Measurements from ENCODE around the gene HMGXB4.

Gene HMGXB4

GRCh38 chr22:35257321-35258190 lies at the start of gene HMGXB4:
Gene HMGXB4 (plus strand): TSS chr22:35257493. CDS start chr22:35262391, 4,898 bp downstream.
- Histone ChIP-seq H3K4me3 (ENCODE audit: low read length) (peak within 1 kb of the TSS; percentile 87), H3K9ac (ENCODE audit: low read length) (peak within 1 kb of the TSS; percentile 84), H3K27me3 (ENCODE audit: control insufficient read depth, insufficient read depth, low read length) (no peaks in the 10 kb centered on the region), H3K27ac (ENCODE audit: low read depth, low read length) (peak within 1 kb of the TSS; percentile 95), H3K36me3 (ENCODE audit: control insufficient read depth, insufficient read depth, low read length) (no peaks in the 10 kb centered on the region), H3K4me1 (ENCODE audit: control insufficient read depth, insufficient read depth, low read length) (peaks cover 5% of the 10 kb centered on the region)

- Histone ChIP-seq H3K27ac (ENCODE audit: low read depth, low read length) (no peak overlapping the region), H3K4me1 (ENCODE audit: control insufficient read depth, insufficient read depth, low read length) (no peaks in the 10 kb centered on the region), H3K27me3 (ENCODE audit: control insufficient read depth, insufficient read depth, low read length) (no peaks in the 10 kb centered on the region), H3K4me3 (ENCODE audit: low read length) (no peak overlapping the region), H3K36me3 (ENCODE audit: control insufficient read depth, insufficient read depth, low read length) (no peaks in the 10 kb centered on the region), H3K9ac (ENCODE audit: low read length) (no peak overlapping the region)
These were observed 49.3 kb upstream of the HMGXB4 start for GRCh38 chr22:35208003-35208402.

DNA sequence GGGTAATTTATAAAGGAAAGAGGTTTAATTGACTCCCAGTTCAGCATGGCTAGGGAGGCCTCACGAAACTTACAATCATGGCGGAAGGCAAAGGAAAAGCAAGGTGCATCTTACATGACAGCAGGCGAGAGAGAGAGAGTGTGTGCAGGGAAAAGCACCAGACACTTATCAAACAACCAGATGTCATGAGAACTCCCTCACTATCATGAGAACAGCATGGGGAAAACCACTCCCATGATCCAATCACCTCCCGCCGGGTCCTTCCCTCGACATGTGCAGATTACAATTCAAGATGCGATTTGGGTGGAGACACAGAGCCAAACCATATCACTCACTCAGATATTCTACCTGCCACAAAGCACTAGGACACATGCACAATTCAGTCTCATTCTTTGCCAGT lies 48.1 kb upstream of the HMGXB4 start:
- H3K27ac ChIP-seq (ENCODE audit: low read depth, low read length): no peak overlapping the region
- no peaks in the 10 kb centered on the region for H3K27me3 ChIP-seq (ENCODE audit: control insufficient read depth, insufficient read depth, low read length)
- no peaks in the 10 kb centered on the region for H3K4me1 ChIP-seq (ENCODE audit: control insufficient read depth, insufficient read depth, low read length)
- no peak overlapping the region for H3K4me3 ChIP-seq (ENCODE audit: low read length)
- no peaks in the 10 kb centered on the region for H3K36me3 ChIP-seq (ENCODE audit: control insufficient read depth, insufficient read depth, low read length)
- H3K9ac ChIP-seq (ENCODE audit: low read length): no peak overlapping the region

- H3K4me1 ChIP-seq (ENCODE audit: control insufficient read depth, insufficient read depth, low read length): no peaks in the 10 kb centered on the region
- no peak overlapping the region for H3K9ac ChIP-seq (ENCODE audit: low read length)
- no peaks in the 10 kb centered on the region for H3K27me3 ChIP-seq (ENCODE audit: control insufficient read depth, insufficient read depth, low read length)
- no peaks in the 10 kb centered on the region for H3K36me3 ChIP-seq (ENCODE audit: control insufficient read depth, insufficient read depth, low read length)
- H3K27ac ChIP-seq (ENCODE audit: low read depth, low read length): no peak overlapping the region
- H3K4me3 ChIP-seq (ENCODE audit: low read length): no peak overlapping the region
These were observed 45.3 kb upstream of the HMGXB4 start for GRCh38 chr22:35212009-35212408.

- H3K27me3 ChIP-seq (ENCODE audit: control insufficient read depth, insufficient read depth, low read length): no peaks in the 10 kb centered on the region
These were observed 44.3 kb upstream of the HMGXB4 start for GRCh38 chr22:35212996-35213395.

GRCh38 chr22:35214968-35215367 lies 42.3 kb upstream of the HMGXB4 start:
- H3K27me3 ChIP-seq (ENCODE audit: control insufficient read depth, insufficient read depth, low read length): no peaks in the 10 kb centered on the region
- H3K9ac ChIP-seq (ENCODE audit: low read length): no peak overlapping the region
- no peaks in the 10 kb centered on the region for H3K4me1 ChIP-seq (ENCODE audit: control insufficient read depth, insufficient read depth, low read length)
- H3K36me3 ChIP-seq (ENCODE audit: control insufficient read depth, insufficient read depth, low read length): no peaks in the 10 kb centered on the region
- H3K4me3 ChIP-seq (ENCODE audit: low read length): no peak overlapping the region
- H3K27ac ChIP-seq (ENCODE audit: low read depth, low read length): no peak overlapping the region

More at GRCh38 chr22:35212996-35213395, 44.3 kb upstream of the HMGXB4 start:
- H3K4me3 ChIP-seq (ENCODE audit: low read length): no peak overlapping the region
- no peaks in the 10 kb centered on the region for H3K36me3 ChIP-seq (ENCODE audit: control insufficient read depth, insufficient read depth, low read length)
- no peak overlapping the region for H3K9ac ChIP-seq (ENCODE audit: low read length)
- H3K27ac ChIP-seq (ENCODE audit: low read depth, low read length): no peak overlapping the region
- no peaks in the 10 kb centered on the region for H3K4me1 ChIP-seq (ENCODE audit: control insufficient read depth, insufficient read depth, low read length)

- Histone ChIP-seq H3K4me1 (ENCODE audit: control insufficient read depth, insufficient read depth, low read length) (no peaks in the 10 kb centered on the region), H3K27ac (ENCODE audit: low read depth, low read length) (no peak overlapping the region), H3K9ac (ENCODE audit: low read length) (no peak overlapping the region), H3K36me3 (ENCODE audit: control insufficient read depth, insufficient read depth, low read length) (no peaks in the 10 kb centered on the region), H3K4me3 (ENCODE audit: low read length) (no peak overlapping the region), H3K27me3 (ENCODE audit: control insufficient read depth, insufficient read depth, low read length) (no peaks in the 10 kb centered on the region)
These were observed 41.3 kb upstream of the HMGXB4 start for GRCh38 chr22:35215993-35216392.

GRCh38 chr22:35217527-35217926 lies 39.8 kb upstream of the HMGXB4 start:
- Histone ChIP-seq H3K4me3 (ENCODE audit: low read length) (no peak overlapping the region), H3K36me3 (ENCODE audit: control insufficient read depth, insufficient read depth, low read length) (no peaks in the 10 kb centered on the region), H3K27ac (ENCODE audit: low read depth, low read length) (no peak overlapping the region), H3K27me3 (ENCODE audit: control insufficient read depth, insufficient read depth, low read length) (no peaks in the 10 kb centered on the region), H3K4me1 (ENCODE audit: control insufficient read depth, insufficient read depth, low read length) (no peaks in the 10 kb centered on the region), H3K9ac (ENCODE audit: low read length) (no peak overlapping the region)

- H3K9ac ChIP-seq (ENCODE audit: low read length): no peak overlapping the region
- no peaks in the 10 kb centered on the region for H3K27me3 ChIP-seq (ENCODE audit: control insufficient read depth, insufficient read depth, low read length)
- no peak overlapping the region for H3K27ac ChIP-seq (ENCODE audit: low read depth, low read length)
- no peaks in the 10 kb centered on the region for H3K36me3 ChIP-seq (ENCODE audit: control insufficient read depth, insufficient read depth, low read length)
- no peak overlapping the region for H3K4me3 ChIP-seq (ENCODE audit: low read length)
- no peaks in the 10 kb centered on the region for H3K4me1 ChIP-seq (ENCODE audit: control insufficient read depth, insufficient read depth, low read length)
These were observed 39.2 kb upstream of the HMGXB4 start for GRCh38 chr22:35218079-35218478.

DNA sequence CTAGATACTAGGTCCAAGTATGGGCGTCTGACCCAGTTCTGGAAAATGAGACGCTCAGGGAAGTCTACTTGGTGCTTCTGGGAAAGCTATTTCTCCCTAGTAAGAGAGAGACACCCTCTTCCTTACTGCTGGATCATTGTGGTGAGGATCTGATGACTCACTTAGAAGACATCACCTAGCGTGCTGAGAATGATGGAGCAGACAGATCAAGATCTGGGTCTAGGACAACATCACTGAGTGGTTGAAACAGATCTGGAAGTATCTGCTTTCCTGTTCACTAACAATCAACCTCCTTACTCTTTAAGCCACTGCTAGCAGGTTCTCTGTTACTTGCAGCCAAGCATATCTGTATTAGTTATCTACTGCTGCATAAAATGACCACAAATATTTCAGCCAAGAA lies 38.3 kb upstream of the HMGXB4 start:
- H3K36me3 ChIP-seq (ENCODE audit: control insufficient read depth, insufficient read depth, low read length): no peaks in the 10 kb centered on the region
- no peaks in the 10 kb centered on the region for H3K4me1 ChIP-seq (ENCODE audit: control insufficient read depth, insufficient read depth, low read length)
- H3K9ac ChIP-seq (ENCODE audit: low read length): no peak overlapping the region
- no peaks in the 10 kb centered on the region for H3K27me3 ChIP-seq (ENCODE audit: control insufficient read depth, insufficient read depth, low read length)
- H3K4me3 ChIP-seq (ENCODE audit: low read length): no peak overlapping the region
- no peak overlapping the region for H3K27ac ChIP-seq (ENCODE audit: low read depth, low read length)

DNA sequence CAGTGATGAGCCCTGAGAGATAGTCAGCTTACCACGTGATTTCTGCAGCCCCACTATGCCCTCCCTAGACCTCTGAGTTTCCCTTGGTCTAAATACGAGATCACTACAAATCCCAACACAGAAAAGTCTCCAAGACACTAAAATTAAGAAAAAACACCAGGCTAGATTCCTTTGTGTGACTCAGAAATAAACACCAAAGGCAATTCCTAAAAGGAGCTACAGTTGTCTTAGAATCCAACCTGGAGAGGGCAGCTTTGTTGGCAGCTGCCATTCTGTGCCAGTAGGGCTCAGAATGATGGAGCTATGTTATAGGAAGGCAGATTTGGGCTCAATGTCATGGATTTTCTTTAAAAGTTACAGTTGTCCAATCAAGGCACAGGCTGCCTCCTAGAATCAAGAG lies 37.1 kb upstream of the HMGXB4 start:
- no peaks in the 10 kb centered on the region for H3K27me3 ChIP-seq (ENCODE audit: control insufficient read depth, insufficient read depth, low read length)
- H3K36me3 ChIP-seq (ENCODE audit: control insufficient read depth, insufficient read depth, low read length): no peaks in the 10 kb centered on the region
- H3K9ac ChIP-seq (ENCODE audit: low read length): no peak overlapping the region
- H3K4me1 ChIP-seq (ENCODE audit: control insufficient read depth, insufficient read depth, low read length): no peaks in the 10 kb centered on the region
- H3K27ac ChIP-seq (ENCODE audit: low read depth, low read length): no peak overlapping the region
- H3K4me3 ChIP-seq (ENCODE audit: low read length): no peak overlapping the region

DNA sequence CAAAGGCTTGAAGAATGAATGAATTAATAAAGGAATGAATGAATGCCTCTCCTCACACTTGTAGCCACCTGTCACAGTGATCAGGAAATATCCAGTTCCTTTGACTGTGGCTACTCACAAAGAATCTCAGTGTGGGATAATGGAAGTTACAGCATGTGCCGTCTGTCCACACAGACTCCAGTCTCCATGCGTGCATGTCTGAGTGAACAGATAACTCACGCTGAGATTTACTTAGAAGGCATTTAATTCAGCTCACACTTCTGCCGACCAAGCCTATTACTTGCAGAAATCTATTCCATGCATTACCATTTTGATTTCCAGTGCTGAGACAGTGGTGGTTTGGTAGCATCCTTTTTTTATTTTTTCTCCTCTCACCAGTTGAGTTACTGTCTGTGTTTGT lies 32.3 kb upstream of the HMGXB4 start:
- no peak overlapping the region for H3K9ac ChIP-seq (ENCODE audit: low read length)
- H3K27me3 ChIP-seq (ENCODE audit: control insufficient read depth, insufficient read depth, low read length): no peaks in the 10 kb centered on the region
- H3K36me3 ChIP-seq (ENCODE audit: control insufficient read depth, insufficient read depth, low read length): no peaks in the 10 kb centered on the region
- no peak overlapping the region for H3K27ac ChIP-seq (ENCODE audit: low read depth, low read length)
- H3K4me1 ChIP-seq (ENCODE audit: control insufficient read depth, insufficient read depth, low read length): no peaks in the 10 kb centered on the region
- H3K4me3 ChIP-seq (ENCODE audit: low read length): no peak overlapping the region
